Right atrium auricular region (tissue), 2 donors: ENCODE data around the gene DEXI. TPM values are rescaled to one million over a fixed set of nuclear protein-coding genes. Genes with fewer than 3 reads are reported as not detected.

Experiments
- DNase-seq: peaks from one replicate; pipeline ENCODE4 v3.0.0-alpha.2; 2019; ENCODE audit warnings: low spot score
- H3K27ac ChIP-seq, 2 donors: fragments of 200-600 bp; sonication (generic); 1 replicate in 1 of 2; 2 replicates in 1 of 2; pipeline ENCODE4 v1.5.1; 2016 to 2019
- H3K27me3 ChIP-seq, 2 donors: fragments of 200-600 bp; sonication (generic); one replicate each; pipeline versions ENCODE4 v1.5.1 to v1.6.0; 2017 to 2019
- H3K36me3 ChIP-seq: fragments of 200-600 bp; sonication (generic); one replicate; pipeline ENCODE4 v1.5.1; 2016
- H3K4me1 ChIP-seq, 2 donors: fragments of 200-600 bp; sonication (generic); one replicate each; pipeline versions ENCODE4 v1.5.1 to v1.6.0; 2017 to 2019
- H3K4me3 ChIP-seq, 2 donors: fragments of 200-600 bp; sonication (generic); 1 replicate in 1 of 2; 2 replicates in 1 of 2; pipeline ENCODE4 v1.5.1; 2017 to 2019; ENCODE audit warnings: mild to moderate bottlenecking in 1 of 2, moderate library complexity in 1 of 2
- H3K9me3 ChIP-seq, 2 donors: fragments of 200-600 bp; sonication (generic); one replicate each; pipeline ENCODE4 v1.5.1; 2019
- CTCF ChIP-seq, 2 donors: fragments of 200-600 bp; sonication (generic); IDR thresholded peaks; one replicate each; pipeline ENCODE4 v1.5.1; 2019; ENCODE audit warnings: antibody characterized with exemption in 2 of 2
- total RNA-seq, 2 donors: library from RNA; depleted of rRNA; stranded (reverse); fragments of >200 nt; gene quantifications; one replicate each; pipeline ENCODE4 v1.1.0, GENCODE V29; 2016

The DEXI gene
- total RNA-seq, 2 donors from 2014 or later = 129 to 164 TPM

- Histone ChIP-seq H3K4me3 (no peak overlapping the region), H3K27me3 (no peaks in the 10 kb centered on the region), H3K27ac (no peak overlapping the region), H3K4me1 (no peaks in the 10 kb centered on the region), H3K9me3 (no peaks in the 10 kb centered on the region), H3K36me3 (no peaks in the 10 kb centered on the region)
- TF ChIP-seq CTCF (IDR thresholded peaks at IDR 0.05) = no peak
- DNase-seq = no peak
Observed at GRCh38 chr16:10911267-10911666, 31.0 kb downstream of the DEXI start.

GRCh38 chr16:10907757-10908045, 34.6 kb downstream of the DEXI start:
- TF ChIP-seq CTCF (IDR thresholded peaks at IDR 0.05) = no peak
- Histone ChIP-seq H3K36me3 (no peaks in the 10 kb centered on the region), H3K27ac (no peak overlapping the region)

GRCh38 chr16:10906914-10907756, 35.1 kb downstream of the DEXI start:
- H3K27ac ChIP-seq = no peak overlapping the region

More at GRCh38 chr16:10907757-10908045, 34.6 kb downstream of the DEXI start:
- Histone ChIP-seq H3K27me3 (no peaks in the 10 kb centered on the region), H3K4me1 (no peaks in the 10 kb centered on the region), H3K4me3 (no peak overlapping the region), H3K9me3 (peaks cover 0 to 6% of the 10 kb centered on the region in 2 donors)
- DNase-seq = no peak

GRCh38 chr16:10906482-10906881, 35.8 kb downstream of the DEXI start:
- Histone ChIP-seq H3K4me1 (no peaks in the 10 kb centered on the region), H3K27me3 (no peaks in the 10 kb centered on the region), H3K27ac (no peak overlapping the region), H3K36me3 (no peaks in the 10 kb centered on the region), H3K9me3 (peaks cover 0 to 7% of the 10 kb centered on the region in 2 donors), H3K4me3 (no peak overlapping the region)
- no peak for TF ChIP-seq CTCF (IDR thresholded peaks at IDR 0.05)
- DNase-seq = no peak

More at GRCh38 chr16:10906914-10907756, 35.1 kb downstream of the DEXI start:
- Histone ChIP-seq H3K27me3 (no peaks in the 10 kb centered on the region), H3K36me3 (no peaks in the 10 kb centered on the region), H3K4me1 (no peaks in the 10 kb centered on the region), H3K4me3 (no peak overlapping the region), H3K9me3 (peaks cover 0 to 7% of the 10 kb centered on the region in 2 donors)
- DNase-seq = no peak
- TF ChIP-seq CTCF (IDR thresholded peaks at IDR 0.05) = no peak

- Histone ChIP-seq H3K9me3 (peaks cover 0 to 7% of the 10 kb centered on the region in 2 donors), H3K36me3 (no peaks in the 10 kb centered on the region), H3K4me3 (no peak overlapping the region), H3K4me1 (no peaks in the 10 kb centered on the region), H3K27ac (no peak overlapping the region), H3K27me3 (no peaks in the 10 kb centered on the region)
- TF ChIP-seq CTCF (IDR thresholded peaks at IDR 0.05) = no peak
- no peak for DNase-seq
Observed at GRCh38 chr16:10902999-10903398, 39.3 kb downstream of the DEXI start.

- H3K27ac ChIP-seq = no peak overlapping the region
Observed at GRCh38 chr16:10897134-10897533, 45.1 kb downstream of the DEXI start.

More at GRCh38 chr16:10897134-10897533, 45.1 kb downstream of the DEXI start:
- Histone ChIP-seq H3K9me3 (no peaks in the 10 kb centered on the region), H3K27me3 (no peaks in the 10 kb centered on the region), H3K36me3 (no peaks in the 10 kb centered on the region), H3K4me3 (no peak overlapping the region), H3K4me1 (no peaks in the 10 kb centered on the region)
- no peak for DNase-seq
- no peak for TF ChIP-seq CTCF (IDR thresholded peaks at IDR 0.05)
